Measurements from ENCODE around the gene TPST2. TPM values are rescaled to one million over a fixed set of nuclear protein-coding genes. Genes with fewer than 3 reads are reported as not detected.

Gene TPST2
- polyA plus RNA-seq, 3 donors = 62.8 to 83.8 (median 69.5) TPM

- Histone ChIP-seq H3K27me3 (ENCODE audit: control insufficient read depth in 2 of 2, insufficient read depth in 2 of 2, low read length in 2 of 2) (no peaks in the 10 kb centered on the region), H3K4me2 (replicated peaks; ENCODE audit: extremely low read depth, low read length, poor library complexity, severe bottlenecking) (peak overlapping the region; percentile 97), H2AFZ (ENCODE audit: insufficient read depth, low read depth, low read length, poor library complexity, severe bottlenecking) (no peak overlapping the region), H4K20me1 (ENCODE audit: insufficient read depth, low read length) (peaks cover 53% of the 10 kb centered on the region), H3K79me2 (ENCODE audit: insufficient read depth, low read length) (peaks cover 60% of the 10 kb centered on the region), H3K9me3 (replicated peaks in 1 of 2; ENCODE audit: control insufficient read depth in 1 of 2, insufficient read depth in 1 of 2, low read length in 2 of 2) (no peaks in the 10 kb centered on the region), H3K4me3 (replicated peaks in 1 of 3; ENCODE audit: low read depth in 2 of 3, low read length in 3 of 3) (peak overlapping the region; percentile 74 to 98 (median 86)), H3K36me3 (replicated peaks in 1 of 2; ENCODE audit: control insufficient read depth in 1 of 2, insufficient read depth in 2 of 2, low read length in 2 of 2) (peaks cover 0 to 20% of the 10 kb centered on the region in 2 donors), H3K27ac (ENCODE audit: low read depth in 1 of 2, low read length in 2 of 2) (peak overlapping the region; percentile 79 to 88), H3K4me1 (ENCODE audit: control insufficient read depth in 1 of 2, insufficient read depth in 2 of 2, low read length in 2 of 2) (peaks cover 58% of the 10 kb centered on the region in 2 donors), H3K9ac (ENCODE audit: insufficient read depth, low read length, poor library complexity, severe bottlenecking) (peak overlapping the region; percentile 90)
- Mint-ChIP-seq H3K36me3 (peaks cover 10 to 29% of the 10 kb centered on the region in 2 donors), H3K4me1 (peaks cover 72% of the 10 kb centered on the region), H3K27me3 (ENCODE audit: low read depth in 3 of 3) (no peaks in the 10 kb centered on the region), H3K27ac (peak overlapping the region; percentile 93 to 98 (median 97)), H3K4me3 (peak overlapping the region; percentile 92 to 97), H3K9me3 (peaks cover 0 to 2% (median 0%) of the 10 kb centered on the region in 7 donors)
- no CpG with 5 or more reads among the region's 4 CpGs for WGBS (ENCODE audit: insufficient coverage)
- DNase-seq = peak; percentile 66 to 76 (median 71)
- TF ChIP-seq CTCF (IDR thresholded peaks at IDR 0.05) = no peak
- intact Hi-C loops (cut with micrococcal nuclease) = loop anchor here (2.0 to 10.0 kb wide), 4 partner anchors 15 to 161 kb away; partner anchors contain the start of gene ASPHD2 (in 1 of the 2)
These were observed 1.8 kb downstream of the TPST2 start for GRCh38 chr22:26587991-26588613.

- no peaks in the 10 kb centered on the region for H3K27me3 ChIP-seq (ENCODE audit: control insufficient read depth in 2 of 2, insufficient read depth in 2 of 2, low read length in 2 of 2)
- no peak for DNase-seq
- H3K79me2 ChIP-seq (ENCODE audit: insufficient read depth, low read length) = peaks cover 71% of the 10 kb centered on the region
- H3K36me3 Mint-ChIP-seq = peaks cover 19 to 43% of the 10 kb centered on the region in 2 donors
- peak overlapping the region; percentile 20 for H3K4me2 ChIP-seq (replicated peaks; ENCODE audit: extremely low read depth, low read length, poor library complexity, severe bottlenecking)
- peak overlapping the region in 1 of 3 experiments; percentile 4 for H3K4me3 ChIP-seq (replicated peaks in 1 of 3; ENCODE audit: low read depth in 2 of 3, low read length in 3 of 3)
- peak overlapping the region in 1 of 2 donors; percentile 52 for H3K4me3 Mint-ChIP-seq
- H3K4me1 Mint-ChIP-seq = peaks cover 58% of the 10 kb centered on the region
- 39% methylated on average over 6 of the region's 11 CpGs for WGBS (ENCODE audit: insufficient coverage)
- H4K20me1 ChIP-seq (ENCODE audit: insufficient read depth, low read length) = peaks cover 65% of the 10 kb centered on the region
- peak overlapping the region in 1 of 2 donors; percentile 9 for H3K27ac ChIP-seq (ENCODE audit: low read depth in 1 of 2, low read length in 2 of 2)
- H2AFZ ChIP-seq (ENCODE audit: insufficient read depth, low read depth, low read length, poor library complexity, severe bottlenecking) = no peak overlapping the region
- H3K9ac ChIP-seq (ENCODE audit: insufficient read depth, low read length, poor library complexity, severe bottlenecking) = no peak overlapping the region
- H3K9me3 Mint-ChIP-seq = peaks cover 0 to 2% (median 0%) of the 10 kb centered on the region in 7 donors
- no peaks in the 10 kb centered on the region for H3K9me3 ChIP-seq (replicated peaks in 1 of 2; ENCODE audit: control insufficient read depth in 1 of 2, insufficient read depth in 1 of 2, low read length in 2 of 2)
- H3K36me3 ChIP-seq (replicated peaks in 1 of 2; ENCODE audit: control insufficient read depth in 1 of 2, insufficient read depth in 2 of 2, low read length in 2 of 2) = peaks cover 9 to 32% of the 10 kb centered on the region in 2 donors
- no peaks in the 10 kb centered on the region for H3K27me3 Mint-ChIP-seq (ENCODE audit: low read depth in 3 of 3)
- TF ChIP-seq CTCF (IDR thresholded peaks at IDR 0.05) = no peak
- H3K4me1 ChIP-seq (ENCODE audit: control insufficient read depth in 1 of 2, insufficient read depth in 2 of 2, low read length in 2 of 2) = peaks cover 44 to 45% of the 10 kb centered on the region in 2 donors
- peak overlapping the region in 4 of 7 donors; percentile 24 to 57 (median 50) for H3K27ac Mint-ChIP-seq
- intact Hi-C loops (cut with micrococcal nuclease) = loop anchor here (5.0 to 10.0 kb wide), 3 partner anchors 44 to 159 kb away; partner anchors contain the start of gene ASPHD2 (in 1 of the 2)
These were observed 3.2 kb downstream of the TPST2 start for GRCh38 chr22:26586556-26587325.

Data from CD14-positive monocyte (primary cell).